GM21360 (cell line): ENCODE measurements around the gene SP6.

Experiments used
- ATAC-seq: cut with Tn5 transposase; IDR thresholded peaks from one replicate; pipeline ENCODE4 v1.9.1; 2021; ENCODE audit warnings: mild to moderate bottlenecking, moderate library complexity; ENCODE audit not compliant: unreplicated experiment

SP6 gene

GRCh38 chr17:47813512-47814031 is 37.4 kb downstream of the SP6 start:
- no peak for ATAC-seq

- ATAC-seq = no peak
Measured at GRCh38 chr17:47813077-47813476, 37.9 kb downstream of the SP6 start.

GRCh38 chr17:47812146-47812920 is 38.6 kb downstream of the SP6 start:
- no peak for ATAC-seq

- no peak for ATAC-seq
Measured at GRCh38 chr17:47811709-47812108, 39.3 kb downstream of the SP6 start.

- no peak for ATAC-seq
Measured at GRCh38 chr17:47810901-47811635, 39.9 kb downstream of the SP6 start.

GRCh38 chr17:47810200-47810821 is 40.7 kb downstream of the SP6 start:
- no peak for ATAC-seq

- no peak for ATAC-seq
Measured at GRCh38 chr17:47808830-47809480, 42.0 kb downstream of the SP6 start.

GRCh38 chr17:47808036-47808829 is 42.7 kb downstream of the SP6 start:
- ATAC-seq = no peak

GRCh38 chr17:47807421-47807820 is 43.5 kb downstream of the SP6 start:
- ATAC-seq = no peak

GRCh38 chr17:47806913-47807255 is 44.1 kb downstream of the SP6 start:
- ATAC-seq = no peak

GRCh38 chr17:47806026-47806912 is 44.7 kb downstream of the SP6 start:
- ATAC-seq = no peak

GRCh38 chr17:47804461-47804860 is 46.5 kb downstream of the SP6 start:
- no peak for ATAC-seq

- no peak for ATAC-seq
Measured at GRCh38 chr17:47803751-47804150, 47.2 kb downstream of the SP6 start.

- no peak for ATAC-seq
Measured at GRCh38 chr17:47803201-47803600, 47.8 kb downstream of the SP6 start.

GRCh38 chr17:47802341-47803022 is 48.5 kb downstream of the SP6 start:
- ATAC-seq = no peak

- no peak for ATAC-seq
Measured at GRCh38 chr17:47801906-47802305, 49.1 kb downstream of the SP6 start.

- no peak for ATAC-seq
Measured at GRCh38 chr17:47801176-47801765, 49.7 kb downstream of the SP6 start.

GRCh38 chr17:47800686-47801085 is 50.3 kb downstream of the SP6 start:
- ATAC-seq = no peak

GRCh38 chr17:47797797-47798196 is 53.2 kb downstream of the SP6 start:
- ATAC-seq = no peak
